GM12878 (cell line): ENCODE measurements around the gene FPGS.

Source experiments
- EZH2 ChIP-seq: IDR thresholded peaks from 2 replicates; pipeline ENCODE4 v1.6.1; 2012; ENCODE audit warnings: low read depth, mild to moderate bottlenecking, control low read depth, inconsistent platforms, low read length, borderline replicate concordance; ENCODE audit not compliant: control insufficient read depth
- NFYB ChIP-seq: IDR thresholded peaks from 2 replicates; pipeline ENCODE4 v1.6.1; 2011; ENCODE audit warnings: low read depth, mild to moderate bottlenecking, low read length, improper control_type of control experiment, moderate library complexity; ENCODE audit not compliant: insufficient read depth
- POLR2A ChIP-seq: IDR thresholded peaks from 2 replicates; pipeline ENCODE4 v1.6.1; 2011; ENCODE audit warnings: low read depth, mild to moderate bottlenecking, low read length
- POLR2AphosphoS2 ChIP-seq: IDR thresholded peaks from 2 replicates; pipeline ENCODE4 v1.6.1; 2011; ENCODE audit warnings: low read depth, mild to moderate bottlenecking, low read length, improper control_type of control experiment, moderate library complexity
- RAD51 ChIP-seq: fragments of 450-650 bp; IDR thresholded peaks from 2 replicates; pipeline ENCODE4 v1.6.1; 2016; ENCODE audit warnings: moderate library complexity, mild to moderate bottlenecking, inconsistent platforms
- TF ChIP-seq, protein P1 (sequence below), 3 experiments: IDR thresholded peaks in 2 of 3; conservative IDR thresholded peaks in 1 of 3; 2 replicates each; pipeline ENCODE4 v1.5.1; 2011; ENCODE audit warnings: low read depth in 3 of 3, low read length in 3 of 3, mild to moderate bottlenecking in 3 of 3, control low read depth in 2 of 3, moderate library complexity in 2 of 3, inconsistent platforms in 1 of 3, mixed read lengths in 1 of 3; ENCODE audit not compliant: control insufficient read depth in 2 of 3, insufficient read depth in 1 of 3; ENCODE audit errors: extremely low read depth in 1 of 3
- TF ChIP-seq, protein P2 (sequence below): IDR thresholded peaks from 2 replicates; pipeline ENCODE4 v1.6.1; 2011; ENCODE audit warnings: low read depth, mild to moderate bottlenecking, low read length, moderate library complexity, borderline replicate concordance; ENCODE audit errors: extremely low read depth

DNA sequence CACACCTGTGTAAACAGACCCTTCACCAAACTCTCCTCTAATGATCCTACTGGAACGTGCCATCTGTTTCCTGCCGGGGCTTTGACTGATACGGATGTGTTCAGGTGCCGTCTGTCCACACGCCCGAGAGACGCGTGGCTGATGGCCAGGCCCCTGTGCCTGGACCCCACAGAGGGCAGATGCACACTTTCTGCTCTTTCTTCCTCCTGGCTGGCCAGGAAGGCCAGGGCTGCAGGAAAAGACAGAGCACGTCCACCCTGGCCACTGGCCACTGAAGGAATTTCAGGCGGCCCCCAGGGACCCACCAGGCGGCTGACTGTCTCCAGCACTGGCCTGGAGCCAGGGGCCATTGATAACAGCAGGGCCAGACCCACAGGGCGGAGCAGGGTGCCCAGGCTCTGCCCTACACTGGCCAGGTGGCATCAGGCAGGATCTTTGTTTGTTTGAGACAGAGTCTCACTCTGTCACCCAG, 55.4 kb downstream of the FPGS start:
- TF ChIP-seq, protein P1, sequence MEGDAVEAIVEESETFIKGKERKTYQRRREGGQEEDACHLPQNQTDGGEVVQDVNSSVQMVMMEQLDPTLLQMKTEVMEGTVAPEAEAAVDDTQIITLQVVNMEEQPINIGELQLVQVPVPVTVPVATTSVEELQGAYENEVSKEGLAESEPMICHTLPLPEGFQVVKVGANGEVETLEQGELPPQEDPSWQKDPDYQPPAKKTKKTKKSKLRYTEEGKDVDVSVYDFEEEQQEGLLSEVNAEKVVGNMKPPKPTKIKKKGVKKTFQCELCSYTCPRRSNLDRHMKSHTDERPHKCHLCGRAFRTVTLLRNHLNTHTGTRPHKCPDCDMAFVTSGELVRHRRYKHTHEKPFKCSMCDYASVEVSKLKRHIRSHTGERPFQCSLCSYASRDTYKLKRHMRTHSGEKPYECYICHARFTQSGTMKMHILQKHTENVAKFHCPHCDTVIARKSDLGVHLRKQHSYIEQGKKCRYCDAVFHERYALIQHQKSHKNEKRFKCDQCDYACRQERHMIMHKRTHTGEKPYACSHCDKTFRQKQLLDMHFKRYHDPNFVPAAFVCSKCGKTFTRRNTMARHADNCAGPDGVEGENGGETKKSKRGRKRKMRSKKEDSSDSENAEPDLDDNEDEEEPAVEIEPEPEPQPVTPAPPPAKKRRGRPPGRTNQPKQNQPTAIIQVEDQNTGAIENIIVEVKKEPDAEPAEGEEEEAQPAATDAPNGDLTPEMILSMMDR (IDR thresholded peaks at IDR 0.05 in 2 of 3, conservative IDR thresholded peaks at IDR 0.05 in 1 of 3; ENCODE audit: control insufficient read depth in 2 of 3, extremely low read depth in 1 of 3, insufficient read depth in 1 of 3, low read depth in 3 of 3, low read length in 3 of 3), result no peak
- TF ChIP-seq EZH2 (no peak), NFYB (no peak), POLR2AphosphoS2 (no peak), RAD51 (no peak), POLR2A (no peak)
- TF ChIP-seq, protein P2, sequence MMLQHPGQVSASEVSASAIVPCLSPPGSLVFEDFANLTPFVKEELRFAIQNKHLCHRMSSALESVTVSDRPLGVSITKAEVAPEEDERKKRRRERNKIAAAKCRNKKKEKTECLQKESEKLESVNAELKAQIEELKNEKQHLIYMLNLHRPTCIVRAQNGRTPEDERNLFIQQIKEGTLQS, result no peak
